Measurements from ENCODE around the gene PITPNB.

PITPNB gene

DNA sequence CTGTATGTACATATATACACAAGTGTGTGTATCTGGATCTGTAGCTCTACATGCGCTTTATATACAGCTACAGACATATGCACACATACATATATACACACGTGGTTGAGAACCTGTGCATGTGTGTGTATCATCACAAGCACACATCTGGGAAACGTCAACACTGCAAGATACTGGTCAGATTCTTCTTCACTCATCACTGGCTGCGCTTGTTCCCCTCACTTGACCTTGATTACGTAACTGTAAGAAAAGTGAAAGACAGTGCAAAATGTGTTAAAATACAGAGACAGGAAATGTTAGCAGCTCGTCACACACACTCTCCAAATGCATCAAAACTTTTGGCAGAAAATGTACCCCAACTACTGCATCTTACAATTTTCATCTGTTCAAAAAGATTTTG, 65.6 kb downstream of the PITPNB start:
- FAIRE-seq, result no peak

DNA sequence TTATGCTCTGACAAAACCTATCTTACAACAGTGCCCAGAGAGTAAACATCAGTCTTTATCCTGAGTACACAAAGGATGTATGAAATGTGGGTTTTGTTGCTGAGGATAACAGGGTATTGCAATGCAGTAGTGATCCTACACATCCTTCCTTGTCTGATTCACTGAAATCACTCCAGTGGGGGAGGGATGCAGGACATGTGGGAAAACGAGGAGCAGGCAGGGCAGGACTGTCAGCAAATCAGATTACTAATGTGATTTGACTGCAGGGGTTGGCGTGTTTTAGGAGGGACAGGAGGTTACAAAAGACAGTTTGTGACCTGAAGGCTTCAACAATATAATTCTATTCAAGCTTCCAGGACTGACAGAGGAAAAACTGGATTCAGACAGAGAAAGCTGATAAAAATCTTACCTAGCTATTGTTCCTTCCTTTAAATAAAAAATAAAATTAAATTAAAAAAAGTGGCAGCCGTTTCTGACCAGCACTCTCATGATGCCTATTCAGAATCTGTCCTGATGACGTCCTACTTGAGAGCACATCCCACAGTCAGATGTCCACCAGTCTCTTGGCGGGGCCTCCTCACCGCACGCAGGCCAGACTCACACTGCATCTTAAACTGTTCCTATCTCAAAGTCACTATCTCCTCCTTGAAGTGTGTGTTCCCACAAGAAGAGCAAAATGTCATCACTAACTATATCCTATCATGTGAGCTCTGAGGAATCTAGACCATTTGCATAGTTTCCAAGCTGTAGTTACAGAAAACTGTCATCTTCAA, 66.9 kb downstream of the PITPNB start:
- no peak for FAIRE-seq

DNA sequence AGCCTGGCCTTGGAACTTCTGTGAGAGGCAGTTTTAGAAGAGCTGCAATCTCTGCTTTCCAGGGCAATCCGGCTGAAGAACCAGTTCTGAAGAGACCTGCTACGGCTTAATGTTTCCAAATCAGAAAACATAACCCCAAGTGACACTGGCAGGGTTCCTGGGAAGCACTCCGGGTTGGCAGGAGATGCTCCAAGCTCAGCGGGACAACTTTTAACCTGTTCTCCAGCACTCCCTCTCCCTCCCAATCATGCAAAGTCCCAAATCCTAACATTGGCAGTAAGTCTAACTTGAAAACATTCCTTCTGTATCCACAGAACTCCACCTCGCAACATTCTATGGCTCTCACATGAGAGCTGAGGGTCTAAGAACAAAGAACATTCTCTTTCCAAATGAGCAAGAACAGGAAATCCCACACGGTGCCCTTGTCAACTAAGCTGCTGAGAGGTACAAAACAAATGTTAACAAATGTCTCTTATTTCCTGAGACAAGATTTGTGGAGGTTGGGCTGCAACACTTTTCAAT, 69.0 kb downstream of the PITPNB start:
- FAIRE-seq, result no peak

DNA sequence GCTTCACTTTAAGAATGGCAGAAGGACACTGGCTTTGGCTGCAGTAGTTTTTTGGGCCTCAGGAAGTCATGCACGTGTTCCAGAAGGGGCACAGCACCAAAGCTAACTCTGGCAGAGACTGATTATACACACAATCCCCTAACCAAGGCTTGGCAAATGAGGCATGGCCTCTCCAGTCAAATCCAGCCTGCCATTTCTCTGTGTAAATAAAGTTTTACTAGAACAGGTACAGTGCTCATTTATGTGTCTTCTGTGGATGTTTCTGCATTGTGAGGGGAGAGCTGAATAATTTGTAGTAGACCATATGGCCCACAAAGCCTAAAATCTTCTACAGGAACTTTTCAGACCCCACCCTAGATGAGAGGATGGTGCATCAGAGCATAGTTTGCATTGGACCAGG, 71.1 kb downstream of the PITPNB start:
- no peak for FAIRE-seq

DNA sequence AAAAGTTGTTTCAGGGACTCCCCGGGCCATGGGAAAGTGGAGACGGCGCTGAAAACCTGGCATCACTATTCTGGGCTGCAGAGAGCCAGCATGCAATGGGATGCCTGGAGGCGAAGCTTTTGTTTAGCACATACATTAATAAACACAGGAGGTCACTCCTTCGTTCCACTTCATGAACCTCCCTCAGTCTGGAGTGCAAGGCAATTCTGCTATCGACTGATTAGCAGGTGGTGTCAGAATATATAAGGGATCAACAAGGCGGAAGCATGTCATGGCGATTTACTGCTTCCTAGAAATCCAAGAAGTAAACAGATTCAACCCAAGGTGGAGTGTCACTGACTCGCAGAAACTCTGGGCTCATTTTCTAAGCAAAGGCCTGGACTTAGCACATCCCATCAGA, 72.1 kb downstream of the PITPNB start:
- FAIRE-seq, result no peak

DNA sequence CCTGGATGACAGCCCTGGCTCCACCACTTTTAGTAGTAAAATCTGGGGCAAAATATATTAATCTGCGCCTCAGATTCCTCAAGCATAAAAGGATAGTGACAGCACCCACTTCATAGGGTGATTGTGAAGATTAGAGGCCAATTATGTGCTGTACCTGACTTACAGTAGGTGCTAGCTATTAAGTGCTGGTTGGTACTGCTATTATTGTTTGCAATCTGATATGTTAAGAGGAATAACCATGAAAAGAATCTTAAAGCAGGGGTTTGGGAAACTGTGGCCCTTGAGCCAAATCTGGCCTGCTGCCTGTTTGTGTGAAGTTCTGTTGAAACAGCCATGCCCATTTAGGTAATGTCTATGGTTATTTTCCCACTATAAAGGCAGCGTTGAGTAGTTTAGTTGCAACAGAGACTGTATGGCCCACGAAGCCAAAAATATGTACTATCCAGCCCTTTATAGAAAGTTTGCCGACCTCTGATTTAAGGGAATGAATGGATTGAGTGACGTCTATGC, 72.8 kb downstream of the PITPNB start:
- no peak for FAIRE-seq

DNA sequence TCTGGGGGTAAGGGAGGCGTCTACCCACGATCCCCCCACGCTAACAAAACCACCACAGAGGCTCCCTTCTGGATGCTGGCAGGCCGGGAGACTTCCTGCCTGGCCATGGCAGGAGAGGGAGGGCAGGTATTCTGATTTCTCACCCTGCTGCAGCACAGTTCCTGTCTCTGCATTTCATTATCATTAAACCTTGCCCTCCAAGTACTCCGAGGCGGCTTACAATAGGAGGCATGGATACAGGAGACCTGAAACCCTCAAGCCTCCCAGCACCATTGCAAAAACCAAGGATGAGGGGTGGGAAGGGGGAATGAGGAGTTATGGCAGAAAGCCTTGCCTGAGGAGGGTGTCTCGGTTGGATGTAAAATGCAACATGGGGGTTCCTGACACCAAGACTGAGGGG, 73.4 kb downstream of the PITPNB start:
- FAIRE-seq, result no peak

DNA sequence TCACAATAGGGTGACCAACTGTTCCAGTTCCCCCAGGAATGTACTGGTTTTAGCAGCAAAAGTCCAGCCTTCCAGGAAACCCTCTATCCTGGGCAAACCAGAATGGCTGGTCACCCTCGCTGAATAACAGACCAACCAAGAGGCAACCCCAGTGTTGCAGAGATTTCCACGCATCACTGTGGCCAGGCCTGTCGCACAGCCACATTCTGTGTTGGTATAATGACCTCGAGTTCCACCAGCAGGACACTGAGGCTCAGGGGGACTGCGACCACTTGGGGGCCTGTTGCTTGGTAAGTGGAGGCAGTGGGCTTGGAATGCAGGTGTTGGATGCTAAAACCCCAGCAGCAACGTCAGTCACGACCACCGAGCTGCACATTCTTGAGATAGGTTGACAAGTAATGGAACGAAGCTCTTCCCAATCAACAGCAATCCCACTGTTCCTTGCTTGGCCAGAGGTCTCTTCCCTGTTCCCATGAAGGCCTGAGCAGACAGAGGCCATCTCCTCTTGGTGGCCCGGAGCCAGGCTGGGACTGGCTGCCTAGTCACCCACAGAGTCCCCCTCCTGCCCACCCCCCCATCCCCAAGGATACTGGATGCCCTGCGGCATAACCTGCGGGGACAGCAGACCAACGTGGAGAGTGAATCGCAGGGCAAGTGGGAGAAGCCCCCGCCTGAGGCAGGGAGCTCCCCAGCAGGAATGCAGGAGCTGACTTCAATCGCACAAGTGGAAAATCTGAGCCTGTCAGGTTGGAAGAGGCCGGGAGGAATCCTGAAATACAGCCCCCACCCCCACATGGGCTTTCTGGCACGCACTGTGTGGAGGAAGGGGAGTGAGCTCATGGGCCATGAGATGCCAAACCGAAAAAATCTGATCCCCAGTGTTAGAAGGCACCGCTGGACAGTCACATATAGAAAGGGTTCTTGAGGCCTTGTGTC, 74.1 kb downstream of the PITPNB start:
- no peak for FAIRE-seq

- FAIRE-seq, result no peak
Measured at GRCh38 chr22:27844256-27844655, 74.8 kb downstream of the PITPNB start.

GRCh38 chr22:27843441-27843840, 75.6 kb downstream of the PITPNB start:
- no peak for FAIRE-seq

DNA sequence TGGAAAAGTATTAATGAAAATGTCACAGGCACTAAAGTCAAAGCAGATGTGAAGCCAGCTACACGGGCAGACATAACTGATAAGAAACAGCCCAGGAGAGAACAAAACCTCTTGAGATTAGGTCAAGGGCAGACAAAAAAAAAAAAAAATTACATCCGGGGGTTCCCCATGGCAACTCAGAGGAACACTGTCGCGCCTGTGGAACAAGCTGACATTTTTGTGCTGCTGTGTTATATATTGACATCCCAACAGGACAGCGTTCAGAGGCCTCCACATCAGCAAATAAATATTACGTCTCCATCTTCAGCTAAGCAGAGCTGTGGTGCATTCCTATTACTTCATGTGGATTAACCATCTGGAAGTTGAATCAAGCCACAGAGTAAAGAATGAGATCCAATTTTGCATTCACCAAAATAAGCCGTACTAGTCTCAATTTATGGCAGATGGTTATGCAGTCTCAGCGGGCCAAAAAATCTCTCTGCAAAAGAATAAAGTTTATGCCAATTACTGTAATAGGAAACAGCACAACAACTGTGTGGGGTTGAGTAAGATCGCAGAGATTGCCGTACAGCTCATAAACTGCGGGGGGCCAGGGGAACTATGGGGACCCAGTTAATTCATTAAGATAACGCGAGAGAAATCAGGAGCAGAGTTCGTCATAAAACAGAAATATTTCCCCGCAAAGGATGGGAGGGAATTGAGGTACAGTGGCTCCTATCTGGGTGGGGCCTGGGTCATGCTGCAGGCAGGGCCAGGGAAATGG, 76.2 kb downstream of the PITPNB start:
- FAIRE-seq, result no peak

DNA sequence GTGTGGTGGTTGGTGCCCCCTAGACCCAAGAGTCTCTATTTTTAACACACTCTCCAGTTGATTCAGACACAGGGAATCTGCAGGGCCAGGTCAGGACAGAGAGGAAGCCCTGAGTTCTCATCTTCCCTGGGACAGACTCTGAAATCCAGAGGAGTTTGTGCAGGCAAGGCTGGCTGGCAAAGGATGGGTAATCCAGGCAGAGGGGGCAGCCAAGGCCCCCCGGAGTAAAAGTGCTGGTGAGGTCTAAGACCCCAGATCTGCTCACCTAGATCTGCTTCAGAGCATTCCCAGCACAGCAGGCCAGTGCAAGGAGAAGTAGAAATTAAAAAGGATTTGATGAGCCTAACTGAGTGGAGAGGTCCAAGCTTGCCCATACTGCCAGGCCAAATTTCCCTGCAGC, 76.9 kb downstream of the PITPNB start:
- no peak for FAIRE-seq

DNA sequence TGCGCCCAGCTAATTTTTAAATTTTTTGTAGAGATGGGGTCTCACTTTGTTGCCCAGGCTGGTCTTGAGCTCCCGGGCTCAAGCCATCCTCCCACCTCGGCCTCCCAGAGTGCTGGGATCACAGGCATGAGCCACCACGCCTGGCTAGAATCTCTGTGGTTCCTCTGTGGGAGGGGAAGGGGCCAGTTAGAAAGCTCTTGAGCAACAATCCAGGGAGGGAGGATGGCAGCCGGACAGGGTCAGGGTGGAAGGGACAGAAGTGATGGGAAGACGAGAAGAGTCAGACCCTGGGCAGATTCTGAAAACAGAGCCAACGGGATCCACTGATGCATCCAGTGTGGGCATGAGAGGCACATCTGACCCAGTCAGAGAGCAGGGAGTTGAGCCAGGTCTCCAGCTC, 78.6 kb downstream of the PITPNB start:
- FAIRE-seq, result no peak

GRCh38 chr22:27839057-27839660, 79.9 kb downstream of the PITPNB start:
- FAIRE-seq, result no peak

- no peak for FAIRE-seq
Measured at GRCh38 chr22:27836181-27836580, 82.9 kb downstream of the PITPNB start.

GRCh38 chr22:27835446-27835845, 83.6 kb downstream of the PITPNB start:
- no peak for FAIRE-seq

GRCh38 chr22:27834364-27835185, 84.5 kb downstream of the PITPNB start:
- no peak for FAIRE-seq

- no peak for FAIRE-seq
Measured at GRCh38 chr22:27833803-27834202, 85.3 kb downstream of the PITPNB start.

DNA sequence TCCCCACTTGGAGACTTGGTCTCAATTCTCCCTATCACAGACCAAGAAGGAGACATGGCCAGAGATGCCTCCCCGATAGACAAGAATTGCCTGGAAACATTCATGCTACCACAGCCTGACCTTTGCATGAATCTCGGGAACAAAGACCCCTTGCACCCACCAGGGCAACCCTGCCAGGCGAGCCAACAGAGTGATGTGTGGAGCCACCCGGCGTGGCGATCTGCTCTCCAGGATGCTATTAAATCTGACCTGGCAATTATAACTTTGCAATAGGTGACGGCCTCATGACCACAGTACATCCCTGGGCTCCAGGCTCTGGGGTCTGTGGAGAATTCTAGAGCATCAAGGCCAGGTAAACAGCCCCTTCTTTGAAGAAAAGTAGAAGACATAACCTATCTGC, 86.5 kb downstream of the PITPNB start:
- no peak for FAIRE-seq

GRCh38 chr22:27829620-27830019, 89.4 kb downstream of the PITPNB start:
- FAIRE-seq, result no peak

All from colon (tissue), 2 donors.